NCI-H2196 treated with DMSO at 0.1 percent for 48 hours (cell line): ENCODE results near the gene PDRG1.

Experiments used
- DNase-seq: peaks from one replicate; lab custom pipeline; 2025; ENCODE audit not compliant: unreplicated experiment; lab: John Stamatoyannopoulos, UW

The PDRG1 gene

GRCh38 chr20:31909253-31910070 is 42.4 kb downstream of the PDRG1 start:
- DNase-seq: no peak

- no peak for DNase-seq
Observed at GRCh38 chr20:31908424-31908823, 43.4 kb downstream of the PDRG1 start.

DNA sequence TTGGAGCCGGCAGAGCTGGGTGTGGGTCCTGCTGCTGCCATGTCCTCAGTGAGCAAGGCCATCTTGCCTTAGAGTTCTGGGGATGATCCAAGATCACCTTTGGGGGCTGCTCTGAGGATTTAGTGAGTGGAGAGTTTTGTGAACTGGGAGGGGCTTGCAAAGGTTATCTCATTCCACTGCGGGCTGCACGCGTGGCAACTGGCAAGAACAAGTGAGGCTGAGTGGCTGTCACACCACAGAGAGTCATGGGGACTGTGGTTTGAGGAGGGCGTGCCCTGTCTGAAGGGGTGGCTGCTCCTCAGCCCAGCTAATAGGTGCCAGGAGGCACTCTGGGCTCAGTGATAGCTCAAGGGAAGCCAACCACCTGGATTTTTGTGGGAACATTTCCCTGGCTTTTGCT is 43.8 kb downstream of the PDRG1 start:
- no peak for DNase-seq

GRCh38 chr20:31907046-31907445 is 44.8 kb downstream of the PDRG1 start:
- DNase-seq: no peak

DNA sequence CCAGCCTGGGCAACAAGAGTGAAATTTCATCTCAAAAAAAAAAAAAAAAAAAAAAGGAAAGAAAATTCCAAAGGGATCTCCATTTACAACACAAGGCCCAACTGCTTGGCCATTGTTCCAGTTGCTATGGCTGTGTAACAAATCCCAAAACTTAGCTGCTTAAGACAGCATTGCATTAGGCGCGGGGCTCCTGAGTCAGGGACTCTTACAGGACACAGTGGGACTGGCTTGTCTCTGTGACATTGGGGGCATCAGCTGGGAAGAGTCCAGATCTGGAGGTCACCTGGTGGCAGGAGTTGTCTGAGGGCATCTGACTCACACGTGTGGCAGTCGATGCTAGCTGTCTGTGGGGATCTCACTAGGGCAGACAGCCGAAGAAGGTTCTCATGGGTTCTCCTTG is 45.8 kb downstream of the PDRG1 start:
- no peak for DNase-seq

- no peak for DNase-seq
Observed at GRCh38 chr20:31903627-31904386, 48.0 kb downstream of the PDRG1 start.

GRCh38 chr20:31901615-31902014 is 50.2 kb downstream of the PDRG1 start:
- no peak for DNase-seq

DNA sequence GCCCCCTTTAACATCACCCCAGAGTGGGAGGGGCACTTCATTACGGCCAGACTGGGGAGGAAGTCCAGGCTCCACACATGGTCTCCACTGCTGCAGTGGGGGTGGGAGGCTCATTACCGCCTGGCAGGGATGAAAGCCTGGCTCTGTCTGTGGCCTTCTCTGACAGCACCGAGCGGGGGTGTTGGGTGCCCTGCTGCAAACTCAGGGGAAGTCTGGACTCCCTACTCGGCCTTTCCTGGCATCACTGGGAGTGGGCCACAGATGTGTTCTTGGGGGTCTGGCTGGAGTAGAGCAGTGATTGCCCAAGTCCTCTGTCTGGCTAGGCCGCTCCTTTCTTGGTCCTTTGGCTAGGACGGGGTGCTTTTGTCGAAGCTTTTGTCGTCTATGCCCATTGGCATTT is 54.3 kb downstream of the PDRG1 start:
- no peak for DNase-seq

DNA sequence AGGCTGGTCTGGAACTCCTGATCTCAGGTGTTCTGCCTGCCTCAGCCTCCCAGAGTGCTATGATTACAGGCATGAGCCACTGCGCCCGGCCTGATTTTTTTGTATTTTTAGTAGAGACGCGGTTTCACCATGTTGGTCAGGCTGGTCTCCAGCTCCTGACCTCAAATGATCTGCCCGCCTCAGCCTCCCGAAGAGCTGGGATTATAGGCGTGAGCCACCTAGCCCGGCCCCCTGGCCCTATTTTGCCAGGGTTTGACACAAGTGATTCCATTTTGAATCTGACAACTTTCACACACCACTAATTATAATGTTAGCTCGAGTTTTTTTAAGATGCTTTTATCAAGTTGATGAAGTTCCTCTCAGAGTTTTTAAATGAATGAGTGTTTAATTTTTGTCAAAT is 55.8 kb downstream of the PDRG1 start:
- no peak for DNase-seq

- DNase-seq: no peak
Observed at GRCh38 chr20:31894980-31895675, 56.7 kb downstream of the PDRG1 start.
